Measurements from ENCODE around the gene CTDSP1.

The CTDSP1 gene

GRCh38 chr2:218399391-218400166 lies at the start of gene CTDSP1:
TSS of gene CTDSP1 (plus strand) at chr2:218399868. CDS start at chr2:218400091, 223 bp downstream.
- peak; percentile 85 for DNase-seq (ENCODE audit: low read depth)

- DNase-seq (ENCODE audit: low read depth), result no peak
Measured at GRCh38 chr2:218354045-218354444, 45.6 kb upstream of the CTDSP1 start.

- no peak for DNase-seq (ENCODE audit: low read depth)
Measured at GRCh38 chr2:218354850-218355443, 44.7 kb upstream of the CTDSP1 start.

- DNase-seq (ENCODE audit: low read depth), result no peak
Measured at GRCh38 chr2:218357236-218358177, 42.2 kb upstream of the CTDSP1 start.

GRCh38 chr2:218360453-218360852 lies 39.2 kb upstream of the CTDSP1 start:
- no peak for DNase-seq (ENCODE audit: low read depth)

GRCh38 chr2:218362606-218363005 lies 37.1 kb upstream of the CTDSP1 start:
- no peak for DNase-seq (ENCODE audit: low read depth)

- no peak for DNase-seq (ENCODE audit: low read depth)
Measured at GRCh38 chr2:218363736-218364135, 35.9 kb upstream of the CTDSP1 start.

- no peak for DNase-seq (ENCODE audit: low read depth)
Measured at GRCh38 chr2:218364196-218364595, 35.5 kb upstream of the CTDSP1 start.

GRCh38 chr2:218366621-218367414 lies 32.9 kb upstream of the CTDSP1 start:
- no peak for DNase-seq (ENCODE audit: low read depth)

GRCh38 chr2:218367415-218368149 lies 32.1 kb upstream of the CTDSP1 start:
- peak; percentile 67 for DNase-seq (ENCODE audit: low read depth)

GRCh38 chr2:218368150-218368528 lies 31.5 kb upstream of the CTDSP1 start:
- DNase-seq (ENCODE audit: low read depth), result no peak

GRCh38 chr2:218368621-218369153 lies 31.0 kb upstream of the CTDSP1 start:
- no peak for DNase-seq (ENCODE audit: low read depth)

GRCh38 chr2:218369330-218369729 lies 30.3 kb upstream of the CTDSP1 start:
- no peak for DNase-seq (ENCODE audit: low read depth)

- no peak for DNase-seq (ENCODE audit: low read depth)
Measured at GRCh38 chr2:218370410-218371063, 29.1 kb upstream of the CTDSP1 start.

- no peak for DNase-seq (ENCODE audit: low read depth)
Measured at GRCh38 chr2:218371983-218372350, 27.7 kb upstream of the CTDSP1 start.

GRCh38 chr2:218374795-218375194 lies 24.9 kb upstream of the CTDSP1 start:
- DNase-seq (ENCODE audit: low read depth), result no peak

- DNase-seq (ENCODE audit: low read depth), result no peak
Measured at GRCh38 chr2:218375212-218375611, 24.5 kb upstream of the CTDSP1 start.

GRCh38 chr2:218378053-218378452 lies 21.6 kb upstream of the CTDSP1 start:
- no peak for DNase-seq (ENCODE audit: low read depth)

GRCh38 chr2:218381916-218382366 lies 17.7 kb upstream of the CTDSP1 start, which contains the start of gene SLC11A1:
TSS of gene SLC11A1 (plus strand) at chr2:218382273. CDS start at chr2:218382369, 96 bp downstream.
- no peak for DNase-seq (ENCODE audit: low read depth)

GRCh38 chr2:218382785-218383184 lies 16.9 kb upstream of the CTDSP1 start:
- DNase-seq (ENCODE audit: low read depth), result no peak

Data from activated T-helper 1 cell treated with Interleukin-2 at 50 U/mL for 16 hours (primary cell).